ENCODE measurements around the gene CPS1. TPM values are rescaled to one million over a fixed set of nuclear protein-coding genes. Genes with fewer than 3 reads are reported as not detected.

CPS1 gene
- total RNA-seq, 1 donor from 2014 or later, result 3.1 TPM

DNA sequence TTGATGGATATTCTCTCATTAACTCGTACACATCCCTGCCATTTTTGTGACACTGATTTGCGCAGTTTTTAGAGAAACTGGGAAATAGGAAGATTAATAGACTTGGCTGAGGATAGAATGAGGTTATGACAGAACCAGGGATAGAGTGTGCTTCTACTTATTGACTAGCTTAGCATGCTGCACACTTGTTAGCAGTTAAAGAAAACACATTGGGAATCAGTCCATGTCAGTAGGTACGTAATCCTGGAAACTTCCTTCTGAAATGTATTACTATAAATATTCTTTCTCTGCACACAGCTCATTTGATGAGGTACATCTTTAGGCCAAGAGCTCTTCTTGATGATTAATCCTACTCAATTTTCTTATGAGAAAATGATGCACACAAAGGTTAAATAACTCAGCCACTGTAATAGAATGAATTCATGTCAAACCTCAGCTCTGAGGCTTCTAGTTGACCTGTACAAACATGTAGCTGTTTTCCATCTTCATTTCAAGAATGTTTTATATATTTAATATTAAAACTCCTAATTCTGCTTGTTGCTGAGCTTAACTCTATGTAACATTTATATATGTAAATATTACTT is 12.3 kb upstream of the CPS1 start:
- DNase-seq (no peak), ATAC-seq (no peak)
- intact Hi-C loops (cut with micrococcal nuclease), result no loop called here

DNA sequence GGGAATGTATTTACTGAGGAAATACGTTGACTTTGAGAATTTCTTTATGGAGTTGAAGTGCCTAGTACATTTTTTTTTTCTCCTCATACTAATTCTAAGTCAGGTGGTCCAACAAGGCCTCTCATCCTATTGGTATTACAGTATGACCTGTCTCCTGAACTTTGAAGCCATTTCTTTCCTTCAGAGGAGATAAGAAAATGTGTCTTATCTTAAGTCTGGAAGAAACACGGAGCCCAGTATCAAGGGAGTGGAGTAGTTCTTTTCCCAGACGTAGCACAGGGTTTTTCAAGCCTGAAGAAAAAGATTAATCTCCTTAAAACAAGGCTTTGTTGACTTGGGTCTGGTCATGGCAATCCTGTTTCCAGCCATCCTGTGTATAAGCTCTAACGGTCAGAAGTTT is 11.6 kb upstream of the CPS1 start:
- intact Hi-C loops (cut with micrococcal nuclease), result no loop called here
- no peak for DNase-seq
- no peak for ATAC-seq

DNA sequence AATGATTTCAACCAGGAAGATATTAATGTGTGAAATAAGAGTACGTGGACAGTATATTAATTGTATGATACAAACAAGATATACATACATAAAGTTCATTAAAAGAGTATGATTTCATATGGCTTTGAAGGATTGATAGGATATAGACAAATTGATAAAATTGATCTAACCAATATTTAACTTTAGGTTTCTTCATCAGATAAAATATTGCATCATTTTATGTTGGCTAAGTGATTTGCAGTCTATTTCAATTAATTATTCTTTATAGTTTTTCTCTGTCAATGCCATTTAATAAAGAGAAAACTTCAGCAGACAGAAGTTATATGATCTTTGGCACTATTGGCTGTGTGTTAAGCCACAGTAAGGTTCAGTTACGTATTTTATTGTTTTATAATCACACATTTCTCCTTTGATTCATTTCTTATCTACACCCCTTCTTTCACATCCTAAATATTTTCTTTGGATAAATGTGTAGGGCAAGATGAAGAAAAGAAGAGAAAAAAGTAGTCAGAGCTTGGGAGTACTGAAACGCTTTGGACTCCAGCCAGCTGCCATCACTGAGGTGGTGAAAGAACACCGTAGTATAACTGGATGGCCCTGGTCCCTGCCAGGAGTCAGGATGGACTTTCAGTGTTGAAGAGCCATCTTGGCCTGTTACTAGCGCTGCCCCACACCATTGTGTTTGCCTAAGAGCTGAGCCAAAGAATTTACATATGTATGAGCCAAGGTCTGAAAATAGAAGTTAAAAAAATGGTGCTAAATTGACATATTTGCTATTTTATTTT is 9.8 kb upstream of the CPS1 start:
- DNase-seq (peak; percentile 50), ATAC-seq (peak; percentile 68)
- intact Hi-C loops (cut with micrococcal nuclease), result no loop called here

DNA sequence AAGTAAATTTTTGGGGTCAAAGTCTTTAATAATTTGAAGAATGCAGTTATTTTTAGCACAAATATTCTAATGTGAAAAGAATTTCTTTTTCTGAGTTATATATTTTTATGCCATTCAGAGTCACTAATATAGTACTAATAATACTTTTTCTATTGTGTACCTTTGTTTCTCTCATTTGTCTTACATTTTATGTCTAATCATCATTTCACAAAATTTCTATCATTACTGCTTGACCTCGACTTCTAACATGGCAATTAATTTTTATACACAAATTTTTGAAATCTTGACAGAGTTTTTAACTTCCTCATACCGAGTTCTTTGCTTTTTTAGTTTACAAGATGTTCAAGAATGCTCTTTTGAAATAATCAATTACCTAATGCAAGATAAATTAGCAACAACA is 8.4 kb upstream of the CPS1 start:
- no peak for DNase-seq
- ATAC-seq, result no peak
- intact Hi-C loops (cut with micrococcal nuclease), result no loop called here

DNA sequence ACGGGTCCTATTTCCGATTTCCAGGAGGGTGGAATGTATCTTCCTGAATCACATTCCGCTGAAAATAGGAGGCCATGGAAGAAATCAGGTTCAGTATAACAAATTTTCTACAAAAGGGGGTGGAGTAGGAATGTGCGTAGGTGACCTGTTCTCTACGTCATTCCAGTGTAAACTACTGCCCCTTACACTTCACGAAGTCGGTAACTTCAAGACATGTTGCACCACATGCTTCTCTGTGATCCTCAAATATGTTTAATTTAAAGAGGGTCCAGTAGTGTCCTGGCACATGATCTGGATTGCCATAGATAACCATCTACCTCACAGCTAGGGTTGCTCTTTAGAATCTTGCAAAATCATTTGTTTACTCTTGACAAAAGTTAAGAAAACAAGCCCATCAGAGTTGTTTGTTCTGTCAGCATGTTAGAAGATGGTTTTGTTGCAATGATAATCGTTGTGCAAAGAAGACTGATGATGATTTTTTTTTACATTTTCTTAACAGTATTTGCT is 7.5 kb upstream of the CPS1 start:
- intact Hi-C loops (cut with micrococcal nuclease), result no loop called here
- DNase-seq, result no peak
- no peak for ATAC-seq

DNA sequence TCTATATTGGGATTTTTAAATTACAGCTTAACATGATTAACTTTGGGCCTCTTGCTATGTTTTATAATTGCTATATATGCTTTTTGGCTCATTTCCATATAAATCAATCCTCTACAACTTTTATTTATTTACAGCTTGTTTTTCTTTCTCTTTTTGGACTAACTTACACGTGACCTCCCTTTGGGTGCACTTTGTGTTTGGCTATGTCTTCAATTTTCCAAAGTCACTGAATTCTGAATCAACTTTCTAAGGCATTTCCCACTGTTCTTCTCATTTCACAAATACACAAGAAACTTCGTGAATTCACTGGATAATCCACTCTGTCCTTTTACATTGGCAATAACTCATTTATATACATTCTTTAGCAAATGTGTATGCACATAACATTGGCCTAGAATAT is 5.4 kb upstream of the CPS1 start:
- ATAC-seq (no peak), DNase-seq (no peak)
- intact Hi-C loops (cut with micrococcal nuclease), result no loop called here

DNA sequence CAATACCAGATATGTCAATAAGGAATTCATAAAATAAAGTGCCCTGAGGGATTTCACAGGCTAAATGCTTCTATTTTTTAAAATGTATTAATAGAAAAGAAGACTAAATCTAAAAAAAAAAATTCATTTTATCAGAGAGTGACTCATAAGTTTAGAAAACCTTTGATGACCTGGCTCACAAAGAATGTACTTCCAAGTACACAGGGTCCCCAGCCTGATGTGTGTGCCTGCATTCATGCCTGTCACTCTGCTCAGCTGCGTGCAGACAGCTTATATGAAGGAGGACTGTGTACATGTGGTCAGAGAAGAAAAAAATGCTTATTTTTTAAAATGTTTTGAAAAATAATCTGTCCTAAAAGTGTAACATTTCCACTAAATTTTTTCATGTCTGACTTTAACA is 3.0 kb upstream of the CPS1 start:
- no peak for DNase-seq
- intact Hi-C loops (cut with micrococcal nuclease), result no loop called here
- peak; percentile 43 for ATAC-seq

DNA sequence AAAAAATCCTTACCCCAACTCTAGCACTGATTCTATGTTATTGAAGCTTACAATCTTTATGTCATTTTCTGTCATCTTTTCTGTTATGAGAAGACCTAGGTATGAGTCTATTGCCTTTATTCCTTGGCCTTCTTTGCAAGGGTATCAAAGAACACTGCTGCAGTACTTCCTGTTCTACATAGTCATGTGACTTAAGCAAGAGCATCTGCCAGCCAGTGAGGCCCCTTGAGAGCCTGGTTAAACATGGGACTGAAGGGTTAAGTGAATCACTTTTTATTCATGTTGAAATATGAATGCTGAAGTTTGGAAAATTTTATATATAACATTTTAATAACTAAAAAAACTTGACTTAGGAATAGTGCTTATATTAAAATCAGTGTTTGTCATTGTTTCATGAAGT is 844 bp upstream of the CPS1 start:
- intact Hi-C loops (cut with micrococcal nuclease), result no loop called here
- ATAC-seq, result no peak
- no peak for DNase-seq

DNA sequence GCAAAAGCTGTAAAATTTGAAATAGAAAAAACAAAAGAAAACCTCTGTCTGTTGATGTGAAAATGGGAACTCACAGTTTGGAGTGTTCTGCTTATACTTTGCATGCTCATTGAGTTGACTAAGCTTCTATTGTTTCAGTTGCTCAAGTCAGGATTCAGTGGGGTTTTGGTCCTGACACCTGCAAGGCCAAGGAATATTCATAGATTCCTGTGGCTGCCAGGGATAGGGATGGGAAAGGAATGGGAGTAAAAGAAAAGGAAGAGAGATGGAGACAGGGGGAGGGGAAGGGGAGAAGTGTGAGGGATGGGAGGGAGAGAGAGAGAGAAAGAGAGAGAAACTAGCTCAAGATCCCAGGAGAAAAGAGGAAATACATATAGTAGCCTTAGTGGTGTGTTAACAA is 1.3 kb downstream of the CPS1 start:
- DNase-seq, result no peak
- intact Hi-C loops (cut with micrococcal nuclease), result no loop called here
- no peak for ATAC-seq

DNA sequence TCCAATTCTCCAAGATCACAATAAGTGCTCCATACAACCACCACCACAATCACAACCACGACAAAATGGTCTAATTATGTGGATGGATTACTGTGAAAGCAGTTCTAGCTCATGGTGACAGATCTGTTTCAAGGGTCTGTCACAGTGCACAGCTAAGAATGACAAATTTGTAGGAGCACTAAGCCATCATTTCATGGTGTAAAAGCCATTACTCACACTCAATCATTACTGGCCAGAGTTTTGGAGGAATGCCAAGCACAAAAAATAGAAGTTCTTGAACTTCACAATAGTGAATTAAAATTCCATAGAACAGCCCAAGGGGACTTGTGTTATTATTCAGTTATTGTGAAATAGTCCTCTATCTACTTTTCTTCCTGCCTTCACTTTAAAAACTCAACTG is 2.3 kb downstream of the CPS1 start:
- DNase-seq (no peak), ATAC-seq (no peak)
- intact Hi-C loops (cut with micrococcal nuclease), result no loop called here

DNA sequence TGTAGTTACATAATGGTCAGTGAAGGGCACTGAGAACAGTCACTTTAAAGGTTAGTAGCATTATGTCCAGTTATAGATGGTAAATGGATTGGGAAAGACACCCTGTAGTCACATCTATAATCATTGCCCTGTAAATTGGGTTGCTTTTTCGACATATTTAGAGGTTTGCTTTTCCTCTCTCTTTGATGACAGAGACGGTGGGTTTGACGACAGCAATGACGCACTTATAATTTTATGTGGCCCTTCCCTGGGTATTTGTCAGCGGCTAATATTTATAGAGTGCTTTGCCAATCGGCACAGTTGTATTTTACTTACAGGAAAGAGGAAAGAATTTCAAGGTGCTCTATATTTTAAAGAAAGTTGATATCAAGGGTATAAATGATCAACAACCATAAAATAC is 2.8 kb downstream of the CPS1 start:
- no peak for DNase-seq
- intact Hi-C loops (cut with micrococcal nuclease), result no loop called here
- ATAC-seq, result no peak

DNA sequence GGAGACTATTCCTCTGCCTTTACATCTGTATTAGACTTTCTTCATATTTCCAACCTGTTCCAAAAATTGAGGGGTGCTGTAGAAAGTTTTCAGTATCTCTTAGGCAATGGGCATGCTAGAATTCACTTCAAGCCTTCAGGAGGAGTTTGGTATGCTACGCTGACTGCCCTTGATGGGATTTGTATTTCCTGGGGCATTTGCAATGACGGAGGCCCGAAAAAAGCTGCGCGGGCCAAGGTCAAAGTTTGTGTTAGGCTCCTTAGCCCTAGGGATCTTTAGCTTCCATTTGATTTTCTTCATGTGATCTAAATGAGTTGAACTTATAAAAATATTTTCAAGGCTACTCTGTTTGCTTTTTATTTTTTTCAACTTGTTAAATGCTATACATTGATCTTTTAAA is 5.1 kb downstream of the CPS1 start:
- intact Hi-C loops (cut with micrococcal nuclease), result no loop called here
- DNase-seq (peak; percentile 8), ATAC-seq (no peak)

DNA sequence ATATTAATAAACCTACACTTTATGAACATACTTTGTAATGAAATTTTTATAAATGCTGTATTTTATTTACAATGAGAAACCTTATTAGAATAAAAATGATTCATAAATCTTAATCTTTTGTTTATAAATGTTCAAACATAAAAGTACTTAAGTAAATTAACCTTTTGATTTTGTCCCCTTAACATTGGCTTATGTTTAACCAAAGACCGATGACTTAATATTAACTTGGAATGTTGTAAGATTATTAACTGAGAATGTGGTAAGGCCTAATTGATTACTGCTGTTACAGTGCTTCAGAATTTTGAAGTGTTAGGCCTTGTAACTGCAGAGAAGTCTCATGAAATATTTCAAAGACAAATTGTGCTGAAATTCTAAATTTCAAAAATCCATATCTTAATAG is 5.7 kb downstream of the CPS1 start:
- intact Hi-C loops (cut with micrococcal nuclease), result no loop called here
- ATAC-seq (no peak), DNase-seq (no peak)

DNA sequence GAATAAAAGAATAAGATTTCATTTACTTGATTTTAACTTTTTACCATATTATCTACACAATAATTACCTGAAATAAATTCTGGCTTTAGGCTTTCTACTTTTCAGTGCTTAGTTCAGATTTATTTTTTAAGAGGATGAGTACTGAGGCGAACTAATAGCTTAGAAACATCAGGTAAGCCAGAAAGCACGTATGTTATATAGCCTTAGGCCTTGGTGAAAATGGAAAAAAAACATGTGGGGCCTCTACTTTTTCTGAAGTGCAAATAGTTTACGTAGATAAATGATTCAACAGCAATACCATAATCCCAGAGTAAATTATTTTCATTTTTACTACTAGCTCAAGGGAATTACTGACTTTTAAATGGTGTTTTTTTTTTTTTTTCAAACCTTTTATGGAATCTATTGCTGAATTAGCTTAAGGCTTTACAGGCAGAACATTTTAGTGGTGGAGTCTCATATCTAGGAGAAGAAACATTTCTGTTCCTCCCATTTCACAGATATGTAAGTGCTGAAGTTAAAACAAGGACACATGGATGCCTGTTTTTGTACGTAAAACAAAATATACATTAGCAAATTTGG is 6.2 kb downstream of the CPS1 start:
- intact Hi-C loops (cut with micrococcal nuclease), result no loop called here
- no peak for ATAC-seq
- no peak for DNase-seq

DNA sequence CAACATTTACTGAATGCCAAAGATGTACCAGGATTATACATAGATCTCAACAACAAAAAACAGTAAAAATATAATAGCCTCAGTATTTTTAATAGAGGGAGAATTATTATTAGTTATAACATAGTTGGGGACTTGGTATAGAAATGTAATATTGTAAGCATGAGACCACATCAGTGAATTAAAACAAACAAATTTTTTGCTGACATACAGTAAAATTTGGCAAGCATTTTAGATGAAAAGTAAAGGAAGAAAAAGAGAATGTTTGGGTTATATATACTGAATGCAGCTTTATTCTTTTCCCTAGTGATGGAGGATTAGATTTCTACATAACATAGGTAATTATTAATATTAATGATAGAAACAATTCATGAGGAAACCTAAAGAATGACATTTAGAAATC is 10.9 kb downstream of the CPS1 start:
- DNase-seq (no peak), ATAC-seq (no peak)
- intact Hi-C loops (cut with micrococcal nuclease), result no loop called here

DNA sequence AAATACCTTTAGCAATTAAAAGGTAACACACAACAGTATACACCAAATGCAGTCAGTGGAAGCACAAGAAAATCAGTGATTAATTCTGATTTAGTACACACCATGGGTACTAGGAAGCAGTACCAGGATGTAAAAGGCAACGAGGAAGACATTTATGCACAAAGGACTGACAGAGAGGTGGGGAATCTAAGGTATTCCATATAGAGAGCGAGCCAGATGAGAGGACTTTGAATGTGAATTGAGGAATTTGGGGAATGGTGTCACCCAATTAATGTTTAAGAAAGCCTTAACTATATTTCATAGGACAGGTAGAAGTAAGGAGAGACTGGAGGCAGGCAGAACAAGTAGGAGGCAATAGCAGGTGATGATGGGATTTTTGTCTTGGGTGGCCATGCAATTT is 11.7 kb downstream of the CPS1 start:
- intact Hi-C loops (cut with micrococcal nuclease), result no loop called here
- DNase-seq, result no peak
- ATAC-seq, result no peak

DNA sequence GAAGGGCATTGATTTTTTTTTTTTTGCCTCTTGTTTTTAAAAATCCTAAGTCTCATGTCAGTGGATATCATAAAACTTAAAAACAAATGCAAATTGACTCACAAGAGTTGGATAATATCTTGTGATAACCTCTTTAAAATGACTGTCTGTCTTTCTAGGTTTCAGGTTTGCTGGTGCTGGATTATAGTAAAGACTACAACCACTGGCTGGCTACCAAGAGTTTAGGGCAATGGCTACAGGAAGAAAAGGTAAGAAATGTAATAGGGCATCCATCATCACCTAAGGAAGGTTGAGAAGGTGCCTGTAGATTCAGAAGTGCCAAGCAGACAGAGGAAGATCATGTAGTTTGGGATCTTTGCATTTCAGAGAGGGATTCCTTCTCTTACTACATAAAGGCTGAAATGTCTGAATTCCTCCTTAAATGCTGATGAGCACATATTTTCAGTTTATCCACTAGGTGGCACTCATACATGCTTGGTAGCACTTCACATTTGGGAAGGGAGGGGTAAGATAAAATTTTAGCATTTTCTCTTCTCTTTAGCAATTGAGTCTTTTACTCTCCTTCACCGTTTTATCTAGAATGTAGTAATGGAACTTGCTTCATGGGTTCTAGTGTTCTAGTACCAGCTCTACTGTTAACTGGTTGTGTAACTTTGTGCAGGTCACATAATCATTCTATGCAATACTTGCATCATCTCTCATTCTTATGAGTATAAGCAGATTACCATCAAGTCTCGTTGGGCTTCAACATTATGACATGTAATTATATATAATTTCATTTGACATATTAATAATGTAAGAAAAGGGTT is 21.1 kb downstream of the CPS1 start:
- no peak for DNase-seq
- intact Hi-C loops (cut with micrococcal nuclease), result no loop called here
- ATAC-seq, result no peak

DNA sequence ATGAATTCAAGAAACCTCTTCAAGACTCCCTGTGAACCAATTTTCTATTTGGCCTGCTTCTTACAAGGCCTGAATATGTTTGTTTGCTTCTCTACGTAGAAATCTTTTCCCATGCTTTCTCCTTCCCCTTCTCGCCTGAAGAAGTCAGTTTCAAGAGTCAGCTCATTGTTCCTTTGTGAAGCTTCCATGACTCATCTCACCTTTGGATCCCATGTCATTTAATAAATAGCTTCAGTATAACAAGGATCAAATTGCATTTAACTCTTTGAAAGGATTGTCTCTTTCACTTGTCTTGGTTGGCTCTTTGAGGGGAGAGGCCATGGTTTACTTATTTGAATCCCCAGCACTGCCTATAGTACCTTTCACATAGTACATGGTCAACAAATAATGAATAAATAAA is 28.4 kb downstream of the CPS1 start:
- ATAC-seq (no peak), DNase-seq (no peak)
- intact Hi-C loops (cut with micrococcal nuclease), result no loop called here

DNA sequence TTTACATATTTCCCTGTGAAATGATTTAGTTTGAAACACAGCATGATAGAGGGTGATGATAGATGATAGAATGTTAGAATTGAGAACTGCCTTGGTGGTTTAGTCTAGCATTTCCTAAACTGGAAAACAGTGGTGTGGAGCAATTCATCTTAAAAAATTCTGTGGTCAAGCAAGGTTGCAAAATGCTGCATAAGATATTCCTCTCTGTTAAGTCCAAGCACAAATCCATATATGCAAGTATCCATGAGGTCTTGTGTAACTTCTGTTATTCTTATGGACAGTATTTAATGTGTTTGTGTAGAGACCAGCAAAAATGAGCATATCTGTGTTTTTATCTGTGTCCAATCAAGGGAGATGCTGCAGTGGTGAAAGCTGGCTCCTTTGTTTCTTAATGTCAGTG is 30.0 kb downstream of the CPS1 start:
- ATAC-seq (no peak), DNase-seq (no peak)
- intact Hi-C loops (cut with micrococcal nuclease), result no loop called here

DNA sequence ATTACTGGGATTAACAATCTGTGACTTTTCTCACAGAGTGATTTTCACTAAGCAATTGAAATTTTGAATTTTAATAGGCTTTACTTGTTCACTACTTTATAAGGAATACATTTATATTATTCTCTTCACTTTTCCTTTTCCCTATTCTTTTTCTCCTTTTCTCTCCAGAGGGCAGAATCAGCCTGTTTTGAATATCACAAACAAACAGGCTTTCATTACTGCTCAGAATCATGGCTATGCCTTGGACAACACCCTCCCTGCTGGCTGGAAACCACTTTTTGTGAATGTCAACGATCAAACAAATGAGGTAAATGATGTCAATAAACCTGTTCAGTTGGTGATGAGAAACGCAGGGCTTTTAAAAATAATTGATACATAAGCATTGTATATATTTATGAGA is 35.3 kb downstream of the CPS1 start:
- intact Hi-C loops (cut with micrococcal nuclease), result no loop called here
- ATAC-seq, result no peak

More for the DNA sequence above, 35.3 kb downstream of the CPS1 start:
- no peak for DNase-seq

Data from left ventricle myocardium superior (tissue), 1 donor.